Vagina (tissue), 2 donors: Measurements from ENCODE around the gene PAWR.

ENCODE experiments used
- POLR2A ChIP-seq, 2 donors: fragments of 450-650 bp; IDR thresholded peaks; one replicate each; pipeline ENCODE4 v1.6.1; 2017; ENCODE audit warnings: antibody characterized with exemption in 2 of 2, mild to moderate bottlenecking in 2 of 2, moderate library complexity in 2 of 2
- POLR2AphosphoS5 ChIP-seq, 2 donors: sonication (generic); formaldehyde crosslinking; IDR thresholded peaks; one replicate each; pipeline ENCODE4 v1.9.0; 2017; ENCODE audit warnings: antibody characterized with exemption in 2 of 2, mild to moderate bottlenecking in 2 of 2, low read depth in 1 of 2; ENCODE audit not compliant: insufficient read depth in 1 of 2
- TF ChIP-seq, protein P1 (sequence below), 3 experiments: fragments of 450-650 bp in 2 of 3; fragments of 200-600 bp in 1 of 3; sonication (generic) in 1 of 3; IDR thresholded peaks; one replicate each; pipeline ENCODE4 v1.5.1; 2017 to 2019; ENCODE audit warnings: antibody characterized with exemption in 3 of 3, mild to moderate bottlenecking in 2 of 3, moderate library complexity in 2 of 3

DNA sequence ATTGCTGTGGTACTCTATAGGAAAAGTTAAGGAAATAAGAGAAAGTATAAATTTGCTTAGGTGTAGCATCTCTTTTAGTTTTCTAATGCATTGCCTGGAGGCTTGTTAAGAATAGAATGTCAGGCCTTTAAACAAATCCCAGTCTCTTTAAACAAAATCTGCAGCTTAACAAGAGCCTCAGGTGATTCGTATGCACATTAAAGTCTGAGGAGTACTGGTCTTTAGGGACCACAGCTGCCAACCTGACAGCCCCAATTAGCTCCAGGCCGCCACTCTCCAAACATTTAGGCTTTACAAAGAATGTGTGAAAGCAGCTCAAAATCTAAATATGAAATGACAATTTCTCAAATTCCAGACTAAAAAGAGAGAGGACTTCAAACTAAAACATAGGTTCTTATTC lies 35.7 kb downstream of the PAWR start:
- TF ChIP-seq, protein P1, sequence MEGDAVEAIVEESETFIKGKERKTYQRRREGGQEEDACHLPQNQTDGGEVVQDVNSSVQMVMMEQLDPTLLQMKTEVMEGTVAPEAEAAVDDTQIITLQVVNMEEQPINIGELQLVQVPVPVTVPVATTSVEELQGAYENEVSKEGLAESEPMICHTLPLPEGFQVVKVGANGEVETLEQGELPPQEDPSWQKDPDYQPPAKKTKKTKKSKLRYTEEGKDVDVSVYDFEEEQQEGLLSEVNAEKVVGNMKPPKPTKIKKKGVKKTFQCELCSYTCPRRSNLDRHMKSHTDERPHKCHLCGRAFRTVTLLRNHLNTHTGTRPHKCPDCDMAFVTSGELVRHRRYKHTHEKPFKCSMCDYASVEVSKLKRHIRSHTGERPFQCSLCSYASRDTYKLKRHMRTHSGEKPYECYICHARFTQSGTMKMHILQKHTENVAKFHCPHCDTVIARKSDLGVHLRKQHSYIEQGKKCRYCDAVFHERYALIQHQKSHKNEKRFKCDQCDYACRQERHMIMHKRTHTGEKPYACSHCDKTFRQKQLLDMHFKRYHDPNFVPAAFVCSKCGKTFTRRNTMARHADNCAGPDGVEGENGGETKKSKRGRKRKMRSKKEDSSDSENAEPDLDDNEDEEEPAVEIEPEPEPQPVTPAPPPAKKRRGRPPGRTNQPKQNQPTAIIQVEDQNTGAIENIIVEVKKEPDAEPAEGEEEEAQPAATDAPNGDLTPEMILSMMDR (IDR thresholded peaks at IDR 0.05), result no peak
- TF ChIP-seq POLR2A (IDR thresholded peaks at IDR 0.05) (no peak), POLR2AphosphoS5 (IDR thresholded peaks at IDR 0.05; ENCODE audit: insufficient read depth in 1 of 2, low read depth in 1 of 2) (no peak)
